Measurements from ENCODE around the gene LONP2.

- TF ChIP-seq, protein P1, sequence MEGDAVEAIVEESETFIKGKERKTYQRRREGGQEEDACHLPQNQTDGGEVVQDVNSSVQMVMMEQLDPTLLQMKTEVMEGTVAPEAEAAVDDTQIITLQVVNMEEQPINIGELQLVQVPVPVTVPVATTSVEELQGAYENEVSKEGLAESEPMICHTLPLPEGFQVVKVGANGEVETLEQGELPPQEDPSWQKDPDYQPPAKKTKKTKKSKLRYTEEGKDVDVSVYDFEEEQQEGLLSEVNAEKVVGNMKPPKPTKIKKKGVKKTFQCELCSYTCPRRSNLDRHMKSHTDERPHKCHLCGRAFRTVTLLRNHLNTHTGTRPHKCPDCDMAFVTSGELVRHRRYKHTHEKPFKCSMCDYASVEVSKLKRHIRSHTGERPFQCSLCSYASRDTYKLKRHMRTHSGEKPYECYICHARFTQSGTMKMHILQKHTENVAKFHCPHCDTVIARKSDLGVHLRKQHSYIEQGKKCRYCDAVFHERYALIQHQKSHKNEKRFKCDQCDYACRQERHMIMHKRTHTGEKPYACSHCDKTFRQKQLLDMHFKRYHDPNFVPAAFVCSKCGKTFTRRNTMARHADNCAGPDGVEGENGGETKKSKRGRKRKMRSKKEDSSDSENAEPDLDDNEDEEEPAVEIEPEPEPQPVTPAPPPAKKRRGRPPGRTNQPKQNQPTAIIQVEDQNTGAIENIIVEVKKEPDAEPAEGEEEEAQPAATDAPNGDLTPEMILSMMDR (IDR thresholded peaks at IDR 0.05; ENCODE audit: insufficient read depth, low read depth, low read length) = peak; percentile 89
- TF ChIP-seq EZH2 (IDR thresholded peaks at IDR 0.05; ENCODE audit: insufficient read depth, low read length) = no peak
Measured at GRCh38 chr16:48353565-48354163, 109.6 kb downstream of the LONP2 start.

Data from astrocyte (in vitro differentiated cells and primary cell).